Keratinocyte (primary cell): Measurements from ENCODE around the gene RAPGEF4.

ENCODE experiments used
- CTCF ChIP-seq, 3 experiments: IDR thresholded peaks in 1 of 3; conservative IDR thresholded peaks in 1 of 3; optimal IDR thresholded peaks in 1 of 3; 2 replicates in 2 of 3; 3 replicates in 1 of 3; pipeline versions ENCODE3 to v1.5.1; 2011; ENCODE audit warnings: low read length in 3 of 3, mild to moderate bottlenecking in 3 of 3, moderate library complexity in 2 of 3, control low read depth in 1 of 3, inconsistent platforms in 1 of 3; ENCODE audit not compliant: insufficient read depth in 2 of 3; ENCODE audit errors: extremely low read depth in 1 of 3
- EZH2 ChIP-seq: IDR thresholded peaks from one replicate; pipeline ENCODE4 v1.6.1; 2012; ENCODE audit warnings: inconsistent platforms, mild to moderate bottlenecking, low read length, moderate library complexity

- TF ChIP-seq CTCF (optimal IDR thresholded peaks at IDR 0.05 in 1 of 3, IDR thresholded peaks at IDR 0.05 in 1 of 3, conservative IDR thresholded peaks at IDR 0.05 in 1 of 3; ENCODE audit: extremely low read depth in 1 of 3, insufficient read depth in 2 of 3, low read length in 3 of 3) = no peak
- no peak for TF ChIP-seq EZH2
These were observed 217.8 kb downstream of the RAPGEF4 start for GRCh38 chr2:172953411-172953810.
